HEK293 (cell line): ENCODE data around the gene CDKL5.

Experiments
- ELK4 ChIP-seq: IDR thresholded peaks from 2 replicates; pipeline ENCODE4 v1.6.1; 2011; ENCODE audit warnings: mild to moderate bottlenecking, low read depth, low read length, borderline replicate concordance
- GLIS1 ChIP-seq: fragments of 450-650 bp; formaldehyde crosslinking; IDR thresholded peaks from 2 replicates; pipeline ENCODE4 v1.5.1; 2016; ENCODE audit warnings: missing biosample characterization, missing genetic modification characterization
- HOXD13 ChIP-seq: sonication (generic); formaldehyde crosslinking; IDR thresholded peaks from 2 replicates; pipeline ENCODE4 v1.8.0; 2022; ENCODE audit warnings: missing genetic modification reagents, borderline replicate concordance
- KLF1 ChIP-seq: fragments of 450-650 bp; formaldehyde crosslinking; IDR thresholded peaks from 2 replicates; pipeline ENCODE4 v1.5.1; 2016; ENCODE audit warnings: missing biosample characterization, missing genetic modification characterization
- KLF8 ChIP-seq: fragments of 450-650 bp; formaldehyde crosslinking; IDR thresholded peaks from 2 replicates; pipeline ENCODE4 v1.5.1; 2016; ENCODE audit warnings: missing biosample characterization, missing genetic modification characterization
- ZBTB11 ChIP-seq: fragments of 450-650 bp; formaldehyde crosslinking; conservative IDR thresholded peaks from 2 replicates; pipeline ENCODE4 v1.5.1; 2016; ENCODE audit warnings: low read depth, missing biosample characterization, missing genetic modification characterization
- ZBTB17 ChIP-seq: fragments of 450-650 bp; formaldehyde crosslinking; IDR thresholded peaks from 2 replicates; pipeline ENCODE4 v1.5.1; 2016; ENCODE audit warnings: missing biosample characterization, missing genetic modification characterization
- ZIC2 ChIP-seq: fragments of 450-650 bp; formaldehyde crosslinking; IDR thresholded peaks from 2 replicates; pipeline ENCODE4 v1.5.1; 2016; ENCODE audit warnings: missing biosample characterization, missing genetic modification characterization
- ZNF10 ChIP-seq: fragments of 450-650 bp; formaldehyde crosslinking; IDR thresholded peaks from 2 replicates; pipeline ENCODE4 v1.5.1; 2017; ENCODE audit warnings: missing biosample characterization, missing genetic modification characterization
- ZNF140 ChIP-seq: fragments of 450-650 bp; formaldehyde crosslinking; IDR thresholded peaks from 2 replicates; pipeline ENCODE4 v1.5.1; 2016; ENCODE audit warnings: missing biosample characterization, missing genetic modification characterization
- ZNF155 ChIP-seq: fragments of 450-650 bp; formaldehyde crosslinking; IDR thresholded peaks from 2 replicates; pipeline ENCODE4 v1.5.1; 2016; ENCODE audit warnings: missing biosample characterization, missing genetic modification characterization
- ZNF174 ChIP-seq: fragments of 450-650 bp; formaldehyde crosslinking; IDR thresholded peaks from 2 replicates; pipeline ENCODE4 v1.5.0; 2017; ENCODE audit warnings: missing biosample characterization, mild to moderate bottlenecking, missing genetic modification characterization
- ZNF239 ChIP-seq: fragments of 450-650 bp; formaldehyde crosslinking; IDR thresholded peaks from 2 replicates; pipeline ENCODE4 v1.5.1; 2016; ENCODE audit warnings: missing biosample characterization, missing genetic modification characterization
- ZNF274 ChIP-seq, 2 experiments: fragments of 200-500 bp in 1 of 2; fragments of 450-650 bp in 1 of 2; sonication (Bioruptor generic) in 1 of 2; formaldehyde crosslinking in 1 of 2; IDR thresholded peaks; 2 replicates each; pipeline versions ENCODE4 v1.5.1 to v1.6.1; 2014 to 2016; ENCODE audit warnings: borderline replicate concordance in 1 of 2, inconsistent platforms in 1 of 2, low read length in 1 of 2, missing biosample characterization in 1 of 2, missing genetic modification characterization in 1 of 2
- ZNF335 ChIP-seq: fragments of 450-650 bp; formaldehyde crosslinking; conservative IDR thresholded peaks from 2 replicates; pipeline ENCODE4 v1.5.1; 2016; ENCODE audit warnings: missing biosample characterization, missing genetic modification characterization
- ZNF391 ChIP-seq: fragments of 450-650 bp; formaldehyde crosslinking; IDR thresholded peaks from 2 replicates; pipeline ENCODE4 v1.5.1; 2016; ENCODE audit warnings: low read depth, missing biosample characterization, missing genetic modification characterization, borderline replicate concordance
- ZNF433 ChIP-seq: fragments of 450-650 bp; formaldehyde crosslinking; IDR thresholded peaks from 2 replicates; pipeline ENCODE4 v1.5.1; 2016; ENCODE audit warnings: missing biosample characterization, missing genetic modification characterization, low read depth
- ZNF473 ChIP-seq: fragments of 450-650 bp; formaldehyde crosslinking; IDR thresholded peaks from 2 replicates; pipeline ENCODE4 v1.5.1; 2017; ENCODE audit warnings: missing biosample characterization, missing genetic modification characterization
- ZNF561 ChIP-seq: fragments of 450-650 bp; IDR thresholded peaks from 2 replicates; pipeline ENCODE4 v1.5.1; 2018; ENCODE audit warnings: missing biosample characterization, missing genetic modification characterization, borderline replicate concordance
- ZNF585B ChIP-seq: fragments of 450-650 bp; formaldehyde crosslinking; IDR thresholded peaks from 2 replicates; pipeline ENCODE4 v1.5.1; 2016; ENCODE audit warnings: missing biosample characterization, missing genetic modification characterization
- ZNF596 ChIP-seq: fragments of 450-650 bp; IDR thresholded peaks from 2 replicates; pipeline ENCODE4 v1.5.0; 2018; ENCODE audit warnings: missing biosample characterization, mild to moderate bottlenecking, missing genetic modification characterization, moderate library complexity
- ZNF610 ChIP-seq: fragments of 450-650 bp; formaldehyde crosslinking; IDR thresholded peaks from 2 replicates; pipeline ENCODE4 v1.5.1; 2016; ENCODE audit warnings: missing biosample characterization, missing genetic modification characterization, borderline replicate concordance
- ZNF629 ChIP-seq: fragments of 450-650 bp; formaldehyde crosslinking; IDR thresholded peaks from 2 replicates; pipeline ENCODE4 v1.5.1; 2017; ENCODE audit warnings: missing biosample characterization, missing genetic modification characterization
- ZNF639 ChIP-seq: fragments of 450-650 bp; formaldehyde crosslinking; IDR thresholded peaks from 2 replicates; pipeline ENCODE4 v1.5.1; 2016; ENCODE audit warnings: missing biosample characterization, missing genetic modification characterization
- ZNF645 ChIP-seq: fragments of 450-650 bp; formaldehyde crosslinking; IDR thresholded peaks from 2 replicates; pipeline ENCODE4; 2016; ENCODE audit warnings: missing biosample characterization, missing genetic modification characterization
- ZNF707 ChIP-seq: fragments of 450-650 bp; formaldehyde crosslinking; IDR thresholded peaks from 2 replicates; pipeline ENCODE4 v1.5.1; 2016; ENCODE audit warnings: missing biosample characterization, missing genetic modification characterization
- ZNF777 ChIP-seq: fragments of 450-650 bp; formaldehyde crosslinking; IDR thresholded peaks from 2 replicates; pipeline ENCODE4 v1.5.1; 2017; ENCODE audit warnings: missing biosample characterization, missing genetic modification characterization, borderline replicate concordance
- ZSCAN23 ChIP-seq: fragments of 450-650 bp; formaldehyde crosslinking; IDR thresholded peaks from 2 replicates; pipeline ENCODE4 v1.5.1; 2016; ENCODE audit warnings: missing biosample characterization, missing genetic modification characterization
- TF ChIP-seq, protein P1 (sequence below): fragments of 450-650 bp; formaldehyde crosslinking; IDR thresholded peaks from 2 replicates; pipeline ENCODE4 v1.5.1; 2016; ENCODE audit warnings: missing biosample characterization, missing genetic modification characterization
- TF ChIP-seq, protein P2 (sequence below): fragments of 450-650 bp; formaldehyde crosslinking; IDR thresholded peaks from 2 replicates; pipeline ENCODE4 v1.5.1; 2016; ENCODE audit warnings: missing biosample characterization, missing genetic modification characterization

The CDKL5 gene

GRCh38 chrX:18674788-18675735 is 249.7 kb downstream of the CDKL5 start (continued):
- TF ChIP-seq ELK4 (peak; percentile 97), ZNF174 (tag by site-specific recombination) (no peak), ZBTB17 (tag by site-specific recombination) (peak; percentile 57; the same call in 1 of the 2 replicates), ZNF585B (no peak), ZNF155 (no peak), ZNF391 (tag by site-specific recombination) (peak; percentile 57; the same call in 1 of the 2 replicates), ZIC2 (tag by site-specific recombination) (no peak), ZNF629 (no peak; the same call in 1 of the 2 replicates), GLIS1 (tag by site-specific recombination) (no peak), ZSCAN23 (tag by site-specific recombination) (0 out of 2 replicates have a peak, but pooled peaks have one; percentile 29), ZBTB11 (tag by site-specific recombination) (peak; percentile 92), KLF1 (tag by site-specific recombination) (0 out of 2 replicates have a peak, but pooled peaks have one; percentile 11), ZNF596 (tag by site-specific recombination) (no peak), ZNF707 (no peak), ZNF639 (peak; percentile 50; the same call in 1 of the 2 replicates), ZNF473 (tag by site-specific recombination) (no peak), ZNF777 (tag by site-specific recombination) (no peak; the same call in 1 of the 2 replicates), KLF8 (tag by site-specific recombination) (peak; percentile 69), ZNF433 (tag by site-specific recombination) (no peak), HOXD13 (CRISPR knock-in tag) (no peak), ZNF561 (tag by site-specific recombination) (no peak; the same call in 1 of the 2 replicates), ZNF140 (tag by site-specific recombination) (no peak), ZNF610 (tag by site-specific recombination) (no peak), ZNF335 (tag by site-specific recombination) (peak; percentile 81), ZNF10 (tag by site-specific recombination) (no peak), ZNF645 (no peak), ZNF274 (IDR thresholded peaks at IDR 0.05; ENCODE audit: low read length) (no peak), ZNF274 (tag by site-specific recombination; IDR thresholded peaks at IDR 0.05; ENCODE audit: borderline replicate concordance) (no peak), ZNF239 (no peak)
- TF ChIP-seq, protein P1, sequence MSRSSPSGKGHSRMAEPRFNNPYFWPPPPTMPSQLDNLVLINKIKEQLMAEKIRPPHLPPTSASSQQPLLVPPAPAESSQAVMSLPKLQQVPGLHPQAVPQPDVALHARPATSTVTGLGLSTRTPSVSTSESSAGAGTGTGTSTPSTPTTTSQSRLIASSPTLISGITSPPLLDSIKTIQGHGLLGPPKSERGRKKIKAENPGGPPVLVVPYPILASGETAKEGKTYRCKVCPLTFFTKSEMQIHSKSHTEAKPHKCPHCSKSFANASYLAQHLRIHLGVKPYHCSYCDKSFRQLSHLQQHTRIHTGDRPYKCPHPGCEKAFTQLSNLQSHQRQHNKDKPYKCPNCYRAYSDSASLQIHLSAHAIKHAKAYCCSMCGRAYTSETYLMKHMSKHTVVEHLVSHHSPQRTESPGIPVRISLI, result peak; percentile 92; the same call in 1 of the 2 replicates
- TF ChIP-seq, protein P2, sequence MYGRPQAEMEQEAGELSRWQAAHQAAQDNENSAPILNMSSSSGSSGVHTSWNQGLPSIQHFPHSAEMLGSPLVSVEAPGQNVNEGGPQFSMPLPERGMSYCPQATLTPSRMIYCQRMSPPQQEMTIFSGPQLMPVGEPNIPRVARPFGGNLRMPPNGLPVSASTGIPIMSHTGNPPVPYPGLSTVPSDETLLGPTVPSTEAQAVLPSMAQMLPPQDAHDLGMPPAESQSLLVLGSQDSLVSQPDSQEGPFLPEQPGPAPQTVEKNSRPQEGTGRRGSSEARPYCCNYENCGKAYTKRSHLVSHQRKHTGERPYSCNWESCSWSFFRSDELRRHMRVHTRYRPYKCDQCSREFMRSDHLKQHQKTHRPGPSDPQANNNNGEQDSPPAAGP (tag by site-specific recombination), result peak; percentile 40
